Mucosa of descending colon (tissue), 3 donors: ENCODE measurements around the gene SPATA12. TPM values are rescaled to one million over a fixed set of nuclear protein-coding genes. Genes with fewer than 3 reads are reported as not detected.

ENCODE experiments used
- ATAC-seq: fragments of 200-7000 bp; cut with Tn5 transposase; one replicate; pipeline ENCODE4 v1.9.1; 2020; ENCODE audit warnings: mild to moderate bottlenecking, moderate library complexity
- DNase-seq, 3 donors: peaks; one replicate each; pipeline ENCODE4 v3.0.0-alpha.2; 2020
- H3K36me3 ChIP-seq: fragments of 200-600 bp; one replicate; pipeline ENCODE4 v1.8.0; 2021; ENCODE audit warnings: low read depth, mild to moderate bottlenecking
- H3K4me1 ChIP-seq: fragments of 200-600 bp; one replicate; pipeline ENCODE4 v1.8.0; 2021; ENCODE audit warnings: low read depth, mild to moderate bottlenecking
- H3K4me3 ChIP-seq: fragments of 200-600 bp; one replicate; pipeline ENCODE4 v1.8.0; 2021; ENCODE audit warnings: mild to moderate bottlenecking
- H3K9me3 ChIP-seq: fragments of 200-600 bp; one replicate; pipeline ENCODE4 v1.8.0; 2021; ENCODE audit warnings: mild to moderate bottlenecking
- CTCF ChIP-seq: fragments of 200-600 bp; IDR thresholded peaks from one replicate; pipeline ENCODE4 v1.8.0; 2022; ENCODE audit warnings: antibody characterized with exemption, mild to moderate bottlenecking
- intact Hi-C, 2 donors: fragments of 100-400 bp; cut with DNase I in 1 of 2; cut with micrococcal nuclease in 1 of 2; formaldehyde crosslinking; loops; one replicate each; pipeline versions ENCODE4 v1.11.0 to v1.11.1; 2022; cut with DNase I, micrococcal nuclease
- total RNA-seq, 3 donors: library from RNA; stranded (reverse); fragmentation: NEBNext Ultra II Directional in 2 of 3; extraction: Animal tissue kit (Norgen Biotek cat#: 25700) in 2 of 3; gene quantifications; one replicate each; pipeline versions ENCODE4 v1.2.1 to v1.2.4, GENCODE V29; 2021 to 2023
- donor health status: DM: no; HTN: no; CAD: no; lungs with moderate emphysema.
- donor health status: DM: no; HTN: no; CAD: no.
- donor health status: DM: no; HTN: yes; CAD: no.

Gene SPATA12
- total RNA-seq, 3 donors from 2014 or later, result 0.14 TPM; not detected in 2

- Histone ChIP-seq H3K36me3 (no peaks in the 10 kb centered on the region), H3K9me3 (no peaks in the 10 kb centered on the region), H3K4me1 (no peaks in the 10 kb centered on the region), H3K4me3 (no peak overlapping the region)
- DNase-seq, result no peak
- no peak for TF ChIP-seq CTCF
- intact Hi-C loops, result loop anchor here in 1 of 2 donors (10.0 kb wide), 1 partner anchor 56 kb away; the partner anchor contains the start of gene IL17RD
- no peak for ATAC-seq
These were observed 48.2 kb downstream of the SPATA12 start for GRCh38 chr3:57108684-57109083.

GRCh38 chr3:57109437-57110199, 49.2 kb downstream of the SPATA12 start:
- Histone ChIP-seq H3K4me3 (no peak overlapping the region), H3K36me3 (no peaks in the 10 kb centered on the region), H3K9me3 (no peaks in the 10 kb centered on the region), H3K4me1 (no peaks in the 10 kb centered on the region)
- intact Hi-C loops, result loop anchor here in 1 of 2 donors (10.0 kb wide), 1 partner anchor 55 kb away; the partner anchor contains the start of gene IL17RD
- ATAC-seq (no peak), DNase-seq (no peak)
- TF ChIP-seq CTCF, result no peak

DNA sequence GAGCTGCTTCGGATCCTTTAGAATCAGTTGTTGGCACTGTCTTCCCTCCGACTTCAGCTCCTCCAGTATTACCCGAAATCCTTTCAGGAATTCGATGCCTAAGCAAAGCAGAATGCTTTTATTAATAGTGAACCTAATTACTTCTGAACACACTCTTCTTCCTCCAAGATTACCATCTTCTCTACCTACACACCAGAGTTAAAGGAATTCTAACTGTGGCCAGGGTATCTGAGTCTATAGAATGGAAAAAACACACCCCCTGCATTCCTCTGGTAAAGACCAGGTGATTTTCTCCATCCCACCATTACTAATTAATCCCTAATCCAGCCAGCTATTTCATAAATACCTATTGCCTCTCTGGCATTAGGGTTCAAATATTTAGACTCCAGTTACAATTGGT, 49.8 kb downstream of the SPATA12 start:
- no peaks in the 10 kb centered on the region for H3K9me3 ChIP-seq
- H3K4me1 ChIP-seq, result no peaks in the 10 kb centered on the region
- DNase-seq, result no peak
- TF ChIP-seq CTCF, result no peak
- no peak for ATAC-seq
- no peaks in the 10 kb centered on the region for H3K36me3 ChIP-seq
- intact Hi-C loops, result no loop called here
- H3K4me3 ChIP-seq, result no peak overlapping the region

GRCh38 chr3:57110798-57111197, 50.3 kb downstream of the SPATA12 start:
- no peak for DNase-seq
- Histone ChIP-seq H3K4me3 (no peak overlapping the region), H3K36me3 (no peaks in the 10 kb centered on the region), H3K4me1 (no peaks in the 10 kb centered on the region), H3K9me3 (no peaks in the 10 kb centered on the region)
- no peak for TF ChIP-seq CTCF
- ATAC-seq, result no peak
- intact Hi-C loops, result no loop called here

DNA sequence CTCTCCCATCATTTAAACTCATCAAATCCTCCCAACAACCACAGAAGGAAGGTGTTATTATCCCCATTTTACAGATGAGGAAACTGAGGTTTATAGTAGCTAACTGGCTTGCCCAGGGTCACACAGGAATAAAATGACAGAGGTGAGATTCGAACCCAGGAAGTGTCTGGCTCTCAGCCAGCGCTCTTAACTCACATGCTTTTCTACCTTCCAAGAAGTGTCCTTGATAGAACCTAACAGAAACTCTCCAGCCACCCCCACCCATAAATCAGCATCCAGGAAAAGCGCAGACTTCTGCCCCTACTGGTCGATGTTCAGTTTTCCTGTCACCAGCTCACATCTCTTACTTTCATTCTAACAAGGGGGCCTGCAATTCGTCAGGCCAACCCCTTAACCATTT, 51.7 kb downstream of the SPATA12 start:
- no peak for DNase-seq
- H3K4me3 ChIP-seq, result no peak overlapping the region
- no peaks in the 10 kb centered on the region for H3K9me3 ChIP-seq
- intact Hi-C loops, result no loop called here
- H3K4me1 ChIP-seq, result no peaks in the 10 kb centered on the region
- no peak for ATAC-seq
- no peak for TF ChIP-seq CTCF
- H3K36me3 ChIP-seq, result no peaks in the 10 kb centered on the region
